NCI-H2227 (cell line): ENCODE data around the gene CRKL.
"Not testable (repeated sequence)": the region's sequence is repeated elsewhere in the genome, so short reads cannot be mapped to it uniquely, and the experiment has no call there.

ENCODE experiments used
- DNase-seq: peaks from one replicate; lab custom pipeline; 2025; ENCODE audit not compliant: unreplicated experiment; lab: John Stamatoyannopoulos, UW

The CRKL gene

GRCh38 chr22:20933910-20934309 lies 16.7 kb downstream of the CRKL start:
- no peak for DNase-seq

- DNase-seq: not testable (repeated sequence)
These were observed 17.8 kb downstream of the CRKL start for GRCh38 chr22:20935049-20935448.

- not testable (repeated sequence) for DNase-seq
These were observed 18.8 kb downstream of the CRKL start for GRCh38 chr22:20935780-20936539.

- no peak for DNase-seq
These were observed 20.0 kb downstream of the CRKL start for GRCh38 chr22:20937031-20937793.

- DNase-seq: no peak
These were observed 20.8 kb downstream of the CRKL start for GRCh38 chr22:20937794-20938671.

GRCh38 chr22:20939457-20940185 lies 22.4 kb downstream of the CRKL start:
- not testable (repeated sequence) for DNase-seq

- no peak for DNase-seq
These were observed 23.0 kb downstream of the CRKL start for GRCh38 chr22:20940186-20940651.

GRCh38 chr22:20940904-20941385 lies 23.7 kb downstream of the CRKL start:
- DNase-seq: no peak

GRCh38 chr22:20942203-20942902 lies 25.1 kb downstream of the CRKL start:
- DNase-seq: not testable (repeated sequence)

- DNase-seq: no peak
These were observed 26.1 kb downstream of the CRKL start for GRCh38 chr22:20943104-20943933.

- no peak for DNase-seq
These were observed 26.8 kb downstream of the CRKL start for GRCh38 chr22:20944042-20944441.

GRCh38 chr22:20945578-20945934 lies 28.3 kb downstream of the CRKL start:
- no peak for DNase-seq

GRCh38 chr22:20946080-20946986 lies 29.1 kb downstream of the CRKL start:
- DNase-seq: no peak

- DNase-seq: no peak
These were observed 29.8 kb downstream of the CRKL start for GRCh38 chr22:20946991-20947390.

- no peak for DNase-seq
These were observed 31.2 kb downstream of the CRKL start for GRCh38 chr22:20948450-20948849.

- DNase-seq: no peak
These were observed 31.8 kb downstream of the CRKL start for GRCh38 chr22:20948989-20949388.

GRCh38 chr22:20949698-20950183 lies 32.5 kb downstream of the CRKL start:
- DNase-seq: no peak
